ENCODE results near the gene HEBP1.

HEBP1 gene

GRCh38 chr12:13023811-13024530 lies 23.9 kb upstream of the HEBP1 start:
- DNase-seq: no peak

GRCh38 chr12:13022851-13023271 lies 22.8 kb upstream of the HEBP1 start:
- DNase-seq: no peak

GRCh38 chr12:13011098-13011497 lies 11.0 kb upstream of the HEBP1 start:
- DNase-seq: no peak

GRCh38 chr12:13008741-13009380 lies 8.8 kb upstream of the HEBP1 start:
- DNase-seq: no peak

- DNase-seq: no peak
Observed at GRCh38 chr12:13007496-13008233, 7.6 kb upstream of the HEBP1 start.

GRCh38 chr12:13005649-13006048 lies 5.6 kb upstream of the HEBP1 start:
- DNase-seq: no peak

GRCh38 chr12:13004986-13005385 lies 4.9 kb upstream of the HEBP1 start:
- DNase-seq: no peak

GRCh38 chr12:13004361-13004760 lies 4.3 kb upstream of the HEBP1 start:
- no peak for DNase-seq

GRCh38 chr12:13002301-13003097 lies 2.4 kb upstream of the HEBP1 start:
- no peak for DNase-seq

- no peak for DNase-seq
Observed at GRCh38 chr12:13001775-13002040, 1.6 kb upstream of the HEBP1 start.

- DNase-seq: no peak
Observed at GRCh38 chr12:13000925-13001774, 1.1 kb upstream of the HEBP1 start.

GRCh38 chr12:13000616-13000924 lies 505 bp upstream of the HEBP1 start:
- no peak for DNase-seq

GRCh38 chr12:12999271-12999958 lies 650 bp downstream of the HEBP1 start:
- DNase-seq: no peak

- no peak for DNase-seq
Observed at GRCh38 chr12:12998248-12998647, 1.8 kb downstream of the HEBP1 start.

- DNase-seq: no peak
Observed at GRCh38 chr12:12997734-12998133, 2.3 kb downstream of the HEBP1 start.

GRCh38 chr12:12997156-12997555 lies 2.9 kb downstream of the HEBP1 start:
- no peak for DNase-seq

- DNase-seq: no peak
Observed at GRCh38 chr12:12996209-12996608, 3.9 kb downstream of the HEBP1 start.

GRCh38 chr12:12995088-12995487 lies 5.0 kb downstream of the HEBP1 start:
- DNase-seq: no peak

- DNase-seq: no peak
Observed at GRCh38 chr12:12993367-12993766, 6.7 kb downstream of the HEBP1 start.

GRCh38 chr12:12992418-12993130 lies 7.5 kb downstream of the HEBP1 start:
- no peak for DNase-seq

GRCh38 chr12:12990700-12991468 lies 9.2 kb downstream of the HEBP1 start:
- no peak for DNase-seq
